ENCODE results near the gene FRMD4A. TPM values are rescaled to one million over a fixed set of nuclear protein-coding genes. Genes with fewer than 3 reads are reported as not detected.

Gene FRMD4A
- total and polyA plus RNA-seq, 2 of the 4 experiments (the other 2 are of a cell fraction) = 30.3 to 68.8 TPM

DNA sequence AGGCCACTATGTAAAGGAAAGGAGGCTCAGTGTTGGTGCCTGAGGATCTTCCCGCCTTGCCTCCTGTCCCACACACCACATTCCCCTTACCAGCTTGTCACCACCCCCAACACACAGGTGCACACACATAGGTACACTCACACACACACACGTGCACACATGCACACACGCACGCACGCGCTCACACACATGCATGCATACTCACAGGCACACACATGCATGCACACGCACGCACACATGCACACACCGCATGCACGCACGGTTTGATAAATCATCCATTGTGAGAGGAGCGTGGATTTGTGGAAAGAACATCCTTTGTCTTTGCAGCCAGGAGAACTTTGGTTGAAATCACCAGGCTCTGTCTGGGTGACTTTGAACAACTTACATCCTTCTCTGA lies 359.8 kb downstream of the FRMD4A start (continued):
- TF ChIP-seq POLR2A (IDR thresholded peaks at IDR 0.05; ENCODE audit: low read depth, low read length) (no peak), MAFK (IDR thresholded peaks at IDR 0.05; ENCODE audit: low read depth, low read length) (no peak), USF2 (IDR thresholded peaks at IDR 0.05; ENCODE audit: low read depth, low read length) (no peak), RCOR1 (IDR thresholded peaks at IDR 0.05; ENCODE audit: insufficient replicate concordance, low read length) (no peak), CEBPB (IDR thresholded peaks at IDR 0.05; ENCODE audit: low read depth, low read length) (no peak), CHD1 (IDR thresholded peaks at IDR 0.05; ENCODE audit: low read depth, low read length) (no peak), MAZ (IDR thresholded peaks at IDR 0.05; ENCODE audit: borderline replicate concordance, low read depth, low read length) (no peak)

Data from IMR-90 (cell line).